ENCODE results near the gene WDCP.

Gene WDCP

DNA sequence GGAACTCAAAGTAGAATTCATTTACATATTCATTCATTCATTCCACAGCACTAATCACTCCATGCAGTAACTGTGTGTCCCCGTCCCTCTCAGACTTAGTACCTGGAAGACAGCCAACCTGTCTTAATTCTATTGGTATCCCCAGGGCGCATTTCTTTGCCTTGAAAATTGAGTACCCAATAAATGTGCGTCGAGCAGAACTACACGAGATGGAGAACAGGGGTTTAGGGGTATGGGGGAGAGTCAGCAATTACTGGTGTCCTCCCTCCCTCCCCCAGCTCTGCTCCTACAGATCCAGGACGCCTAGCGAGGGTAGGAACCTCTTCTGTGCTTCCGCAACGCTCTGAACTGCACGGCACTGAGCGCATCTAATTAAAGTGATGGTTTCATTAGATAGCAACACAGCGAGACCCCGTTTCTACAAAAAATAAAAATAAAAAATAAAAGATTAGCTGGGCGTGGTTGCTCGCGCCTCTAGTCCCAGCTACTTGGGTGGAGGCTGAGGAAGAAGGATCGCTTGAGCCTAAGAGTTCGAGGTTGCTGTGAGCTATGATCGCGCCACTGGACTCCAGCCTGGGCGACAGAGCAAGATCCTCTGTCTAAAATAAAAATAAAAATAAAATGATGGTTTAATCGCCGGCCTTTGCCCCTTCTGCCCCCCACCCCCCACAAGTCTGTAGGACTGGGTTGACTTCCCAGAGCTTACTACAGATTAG, 1.7 kb upstream of the WDCP start:
- H3K27ac ChIP-seq (ENCODE audit: low read depth, low read length, poor library complexity, severe bottlenecking), result no peak overlapping the region
- H3K4me2 ChIP-seq (ENCODE audit: low read length), result peak overlapping the region; percentile 97
- peaks cover 32% of the 10 kb centered on the region for H3K4me1 ChIP-seq (ENCODE audit: insufficient read depth, low read length, severe bottlenecking)
- H3K9me2 ChIP-seq (ENCODE audit: low read depth, low read length), result no peaks in the 10 kb centered on the region
- H4K20me1 ChIP-seq (ENCODE audit: insufficient read depth, low read length), result no peaks in the 10 kb centered on the region
- peak overlapping the region; percentile 61 for H3K9ac ChIP-seq (ENCODE audit: low read length)
- peak overlapping the region; percentile 88 for H2AFZ ChIP-seq (ENCODE audit: low read length)
- H3K27me3 ChIP-seq (ENCODE audit: insufficient read depth, low read length), result no peaks in the 10 kb centered on the region
- peak overlapping the region; percentile 72 for H3K4me3 ChIP-seq (ENCODE audit: low read depth, low read length, poor library complexity, severe bottlenecking)
- no peaks in the 10 kb centered on the region for H3K36me3 ChIP-seq (ENCODE audit: insufficient read depth, low read length)
- H3K79me2 ChIP-seq (ENCODE audit: insufficient read depth, low read length), result peaks cover 18% of the 10 kb centered on the region
- TF ChIP-seq, protein P1, sequence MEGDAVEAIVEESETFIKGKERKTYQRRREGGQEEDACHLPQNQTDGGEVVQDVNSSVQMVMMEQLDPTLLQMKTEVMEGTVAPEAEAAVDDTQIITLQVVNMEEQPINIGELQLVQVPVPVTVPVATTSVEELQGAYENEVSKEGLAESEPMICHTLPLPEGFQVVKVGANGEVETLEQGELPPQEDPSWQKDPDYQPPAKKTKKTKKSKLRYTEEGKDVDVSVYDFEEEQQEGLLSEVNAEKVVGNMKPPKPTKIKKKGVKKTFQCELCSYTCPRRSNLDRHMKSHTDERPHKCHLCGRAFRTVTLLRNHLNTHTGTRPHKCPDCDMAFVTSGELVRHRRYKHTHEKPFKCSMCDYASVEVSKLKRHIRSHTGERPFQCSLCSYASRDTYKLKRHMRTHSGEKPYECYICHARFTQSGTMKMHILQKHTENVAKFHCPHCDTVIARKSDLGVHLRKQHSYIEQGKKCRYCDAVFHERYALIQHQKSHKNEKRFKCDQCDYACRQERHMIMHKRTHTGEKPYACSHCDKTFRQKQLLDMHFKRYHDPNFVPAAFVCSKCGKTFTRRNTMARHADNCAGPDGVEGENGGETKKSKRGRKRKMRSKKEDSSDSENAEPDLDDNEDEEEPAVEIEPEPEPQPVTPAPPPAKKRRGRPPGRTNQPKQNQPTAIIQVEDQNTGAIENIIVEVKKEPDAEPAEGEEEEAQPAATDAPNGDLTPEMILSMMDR (IDR thresholded peaks at IDR 0.05; ENCODE audit: low read length), result no peak
- TF ChIP-seq EZH2 (IDR thresholded peaks at IDR 0.05; ENCODE audit: borderline replicate concordance, low read length), result no peak
- H3K9me3 ChIP-seq (ENCODE audit: low read length), result no peaks in the 10 kb centered on the region
- H3F3A ChIP-seq (ENCODE audit: insufficient read depth, low read length), result no peaks in the 10 kb centered on the region

DNA sequence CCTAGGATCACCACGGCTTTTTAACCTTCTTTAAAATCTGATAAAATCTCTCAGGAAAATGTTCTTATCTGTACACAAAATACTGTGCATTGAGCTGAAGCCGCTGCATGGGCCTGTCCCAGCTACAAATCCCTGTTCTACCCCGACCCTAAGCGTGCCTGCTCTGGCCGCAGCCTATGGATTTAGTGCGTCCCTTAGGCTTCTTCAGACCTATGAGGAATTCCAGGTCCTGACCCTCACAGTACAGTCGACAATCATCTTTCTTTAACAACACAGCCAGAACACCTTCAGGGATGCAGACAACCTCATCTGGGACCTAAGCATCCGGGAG, 477 bp upstream of the WDCP start:
- Histone ChIP-seq H3K4me3 (ENCODE audit: low read depth, low read length, poor library complexity, severe bottlenecking) (peak overlapping the region; percentile 92), H3K9me3 (ENCODE audit: low read length) (no peaks in the 10 kb centered on the region), H2AFZ (ENCODE audit: low read length) (peak overlapping the region; percentile 91), H3K9me2 (ENCODE audit: low read depth, low read length) (no peaks in the 10 kb centered on the region), H3F3A (ENCODE audit: insufficient read depth, low read length) (no peaks in the 10 kb centered on the region), H3K79me2 (ENCODE audit: insufficient read depth, low read length) (peaks cover 18% of the 10 kb centered on the region), H3K27ac (ENCODE audit: low read depth, low read length, poor library complexity, severe bottlenecking) (no peak overlapping the region), H3K4me1 (ENCODE audit: insufficient read depth, low read length, severe bottlenecking) (peaks cover 32% of the 10 kb centered on the region), H4K20me1 (ENCODE audit: insufficient read depth, low read length) (no peaks in the 10 kb centered on the region), H3K36me3 (ENCODE audit: insufficient read depth, low read length) (peaks cover 4% of the 10 kb centered on the region; the same call in 1 of the 2 replicates), H3K4me2 (ENCODE audit: low read length) (peak overlapping the region; percentile 71), H3K27me3 (ENCODE audit: insufficient read depth, low read length) (no peaks in the 10 kb centered on the region), H3K9ac (ENCODE audit: low read length) (peak overlapping the region; percentile 62)
- no peak for TF ChIP-seq EZH2 (IDR thresholded peaks at IDR 0.05; ENCODE audit: borderline replicate concordance, low read length)
- TF ChIP-seq, protein P1 (IDR thresholded peaks at IDR 0.05; ENCODE audit: low read length), result no peak

DNA sequence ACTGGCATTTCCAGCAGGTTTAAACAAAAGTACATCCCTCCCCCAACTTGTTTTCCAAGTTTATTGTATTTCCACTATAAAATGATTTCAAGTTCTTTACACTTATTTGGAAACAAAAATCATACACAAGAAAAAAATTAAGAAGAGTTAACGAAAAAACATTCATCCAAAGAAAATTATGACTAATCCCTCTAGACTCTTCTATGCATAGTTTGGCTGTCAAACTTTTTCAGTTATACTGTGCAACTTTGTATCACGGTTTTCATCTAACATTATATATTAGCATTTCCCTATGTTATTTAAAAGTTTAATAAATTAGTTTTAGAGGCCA, 627 bp downstream of the WDCP start:
- H3K9ac ChIP-seq (ENCODE audit: low read length), result peak overlapping the region; percentile 93
- H3K9me3 ChIP-seq (ENCODE audit: low read length), result no peaks in the 10 kb centered on the region
- H3K4me3 ChIP-seq (ENCODE audit: low read depth, low read length, poor library complexity, severe bottlenecking), result peak overlapping the region; percentile 92
- peaks cover 4% of the 10 kb centered on the region; the same call in 1 of the 2 replicates for H3K36me3 ChIP-seq (ENCODE audit: insufficient read depth, low read length)
- H3K27ac ChIP-seq (ENCODE audit: low read depth, low read length, poor library complexity, severe bottlenecking), result no peak overlapping the region
- H3K9me2 ChIP-seq (ENCODE audit: low read depth, low read length), result no peaks in the 10 kb centered on the region
- no peaks in the 10 kb centered on the region for H4K20me1 ChIP-seq (ENCODE audit: insufficient read depth, low read length)
- no peaks in the 10 kb centered on the region for H3K27me3 ChIP-seq (ENCODE audit: insufficient read depth, low read length)
- peaks cover 18% of the 10 kb centered on the region for H3K79me2 ChIP-seq (ENCODE audit: insufficient read depth, low read length)
- peak overlapping the region; percentile 77 for H3K4me2 ChIP-seq (ENCODE audit: low read length)
- H3K4me1 ChIP-seq (ENCODE audit: insufficient read depth, low read length, severe bottlenecking), result peaks cover 32% of the 10 kb centered on the region
- H3F3A ChIP-seq (ENCODE audit: insufficient read depth, low read length), result no peaks in the 10 kb centered on the region
- H2AFZ ChIP-seq (ENCODE audit: low read length), result no peak overlapping the region
- no peak for TF ChIP-seq EZH2 (IDR thresholded peaks at IDR 0.05; ENCODE audit: borderline replicate concordance, low read length)
- TF ChIP-seq, protein P1 (IDR thresholded peaks at IDR 0.05; ENCODE audit: low read length), result no peak

Data from OCI-LY1 (cell line).